ENCODE data around the gene SNRPE. TPM values are rescaled to one million over a fixed set of nuclear protein-coding genes. Genes with fewer than 3 reads are reported as not detected.

SNRPE gene
- total and polyA plus RNA-seq, 9 of the 15 experiments (the other 6 are each of a cell fraction or from before 2014, with no cell fraction given): 216 to 1,893 (median 487) TPM

- TF ChIP-seq TAF1 (IDR thresholded peaks at IDR 0.05; ENCODE audit: control insufficient read depth, extremely low read depth, insufficient read depth, low read length, severe bottlenecking): peak; percentile 95
- no peak for TF ChIP-seq IRF2 (CRISPR knock-in tag; IDR thresholded peaks at IDR 0.05)
- no peak for TF ChIP-seq ZNF518B (CRISPR knock-in tag; IDR thresholded peaks at IDR 0.05)
- TF ChIP-seq NR2F6 (CRISPR knock-in tag; IDR thresholded peaks at IDR 0.05): no peak
- TF ChIP-seq, protein P1, sequence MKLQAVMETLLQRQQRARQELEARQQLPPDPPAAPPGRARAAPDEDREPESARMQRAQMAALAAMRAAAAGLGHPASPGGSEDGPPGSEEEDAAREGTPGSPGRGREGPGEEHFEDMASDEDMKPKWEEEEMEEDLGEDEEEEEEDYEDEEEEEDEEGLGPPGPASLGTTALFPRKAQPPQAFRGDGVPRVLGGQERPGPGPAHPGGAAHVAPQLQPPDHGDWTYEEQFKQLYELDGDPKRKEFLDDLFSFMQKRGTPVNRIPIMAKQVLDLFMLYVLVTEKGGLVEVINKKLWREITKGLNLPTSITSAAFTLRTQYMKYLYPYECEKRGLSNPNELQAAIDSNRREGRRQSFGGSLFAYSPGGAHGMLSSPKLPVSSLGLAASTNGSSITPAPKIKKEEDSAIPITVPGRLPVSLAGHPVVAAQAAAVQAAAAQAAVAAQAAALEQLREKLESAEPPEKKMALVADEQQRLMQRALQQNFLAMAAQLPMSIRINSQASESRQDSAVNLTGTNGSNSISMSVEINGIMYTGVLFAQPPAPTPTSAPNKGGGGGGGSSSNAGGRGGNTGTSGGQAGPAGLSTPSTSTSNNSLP (IDR thresholded peaks at IDR 0.05; ENCODE audit: borderline replicate concordance, low read depth, low read length): peak; percentile 78; the same call in 1 of the 2 replicates
- TF ChIP-seq, protein P2, sequence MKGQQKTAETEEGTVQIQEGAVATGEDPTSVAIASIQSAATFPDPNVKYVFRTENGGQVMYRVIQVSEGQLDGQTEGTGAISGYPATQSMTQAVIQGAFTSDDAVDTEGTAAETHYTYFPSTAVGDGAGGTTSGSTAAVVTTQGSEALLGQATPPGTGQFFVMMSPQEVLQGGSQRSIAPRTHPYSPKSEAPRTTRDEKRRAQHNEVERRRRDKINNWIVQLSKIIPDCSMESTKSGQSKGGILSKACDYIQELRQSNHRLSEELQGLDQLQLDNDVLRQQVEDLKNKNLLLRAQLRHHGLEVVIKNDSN (CRISPR knock-in tag; IDR thresholded peaks at IDR 0.05): peak; percentile 98
- peak; percentile 44; the same call in 1 of the 2 replicates for TF ChIP-seq FOXP1 (CRISPR knock-in tag; IDR thresholded peaks at IDR 0.05)
- TF ChIP-seq, protein P3, sequence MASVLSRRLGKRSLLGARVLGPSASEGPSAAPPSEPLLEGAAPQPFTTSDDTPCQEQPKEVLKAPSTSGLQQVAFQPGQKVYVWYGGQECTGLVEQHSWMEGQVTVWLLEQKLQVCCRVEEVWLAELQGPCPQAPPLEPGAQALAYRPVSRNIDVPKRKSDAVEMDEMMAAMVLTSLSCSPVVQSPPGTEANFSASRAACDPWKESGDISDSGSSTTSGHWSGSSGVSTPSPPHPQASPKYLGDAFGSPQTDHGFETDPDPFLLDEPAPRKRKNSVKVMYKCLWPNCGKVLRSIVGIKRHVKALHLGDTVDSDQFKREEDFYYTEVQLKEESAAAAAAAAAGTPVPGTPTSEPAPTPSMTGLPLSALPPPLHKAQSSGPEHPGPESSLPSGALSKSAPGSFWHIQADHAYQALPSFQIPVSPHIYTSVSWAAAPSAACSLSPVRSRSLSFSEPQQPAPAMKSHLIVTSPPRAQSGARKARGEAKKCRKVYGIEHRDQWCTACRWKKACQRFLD (CRISPR knock-in tag; IDR thresholded peaks at IDR 0.05): peak; percentile 78
- TF ChIP-seq ZNF121 (CRISPR knock-in tag; conservative IDR thresholded peaks at IDR 0.05): no peak; the same call in 1 of the 2 replicates
- peak; percentile 98 for TF ChIP-seq TAF9B (IDR thresholded peaks at IDR 0.05; ENCODE audit: partially characterized antibody)
- peak; percentile 95 for TF ChIP-seq SMC3 (conservative IDR thresholded peaks at IDR 0.05; ENCODE audit: insufficient read depth, low read depth, low read length)
- peak; percentile 53 to 96; a peak in 3 of 4 replicates for TF ChIP-seq TEAD1 (CRISPR knock-in tag; IDR thresholded peaks at IDR 0.05)
- TF ChIP-seq CBX3 (IDR thresholded peaks at IDR 0.05; ENCODE audit: borderline replicate concordance in 1 of 2, low read length in 2 of 2): peak in 1 of 2 experiments; percentile 86; a peak in 2 of 3 replicates
- TF ChIP-seq, protein P4, sequence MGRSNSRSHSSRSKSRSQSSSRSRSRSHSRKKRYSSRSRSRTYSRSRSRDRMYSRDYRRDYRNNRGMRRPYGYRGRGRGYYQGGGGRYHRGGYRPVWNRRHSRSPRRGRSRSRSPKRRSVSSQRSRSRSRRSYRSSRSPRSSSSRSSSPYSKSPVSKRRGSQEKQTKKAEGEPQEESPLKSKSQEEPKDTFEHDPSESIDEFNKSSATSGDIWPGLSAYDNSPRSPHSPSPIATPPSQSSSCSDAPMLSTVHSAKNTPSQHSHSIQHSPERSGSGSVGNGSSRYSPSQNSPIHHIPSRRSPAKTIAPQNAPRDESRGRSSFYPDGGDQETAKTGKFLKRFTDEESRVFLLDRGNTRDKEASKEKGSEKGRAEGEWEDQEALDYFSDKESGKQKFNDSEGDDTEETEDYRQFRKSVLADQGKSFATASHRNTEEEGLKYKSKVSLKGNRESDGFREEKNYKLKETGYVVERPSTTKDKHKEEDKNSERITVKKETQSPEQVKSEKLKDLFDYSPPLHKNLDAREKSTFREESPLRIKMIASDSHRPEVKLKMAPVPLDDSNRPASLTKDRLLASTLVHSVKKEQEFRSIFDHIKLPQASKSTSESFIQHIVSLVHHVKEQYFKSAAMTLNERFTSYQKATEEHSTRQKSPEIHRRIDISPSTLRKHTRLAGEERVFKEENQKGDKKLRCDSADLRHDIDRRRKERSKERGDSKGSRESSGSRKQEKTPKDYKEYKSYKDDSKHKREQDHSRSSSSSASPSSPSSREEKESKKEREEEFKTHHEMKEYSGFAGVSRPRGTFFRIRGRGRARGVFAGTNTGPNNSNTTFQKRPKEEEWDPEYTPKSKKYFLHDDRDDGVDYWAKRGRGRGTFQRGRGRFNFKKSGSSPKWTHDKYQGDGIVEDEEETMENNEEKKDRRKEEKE (IDR thresholded peaks at IDR 0.05; ENCODE audit: borderline replicate concordance in 1 of 2, control insufficient read depth in 1 of 2, low read depth in 2 of 2, low read length in 1 of 2): peak in 1 of 2 experiments; percentile 94; a peak in 2 of 4 replicates
Observed at GRCh38 chr1:203861379-203862184, at the start of gene SNRPE (continued).

All from K562 (cell line).